ENCODE data around the gene MRPS25.

Gene MRPS25

DNA sequence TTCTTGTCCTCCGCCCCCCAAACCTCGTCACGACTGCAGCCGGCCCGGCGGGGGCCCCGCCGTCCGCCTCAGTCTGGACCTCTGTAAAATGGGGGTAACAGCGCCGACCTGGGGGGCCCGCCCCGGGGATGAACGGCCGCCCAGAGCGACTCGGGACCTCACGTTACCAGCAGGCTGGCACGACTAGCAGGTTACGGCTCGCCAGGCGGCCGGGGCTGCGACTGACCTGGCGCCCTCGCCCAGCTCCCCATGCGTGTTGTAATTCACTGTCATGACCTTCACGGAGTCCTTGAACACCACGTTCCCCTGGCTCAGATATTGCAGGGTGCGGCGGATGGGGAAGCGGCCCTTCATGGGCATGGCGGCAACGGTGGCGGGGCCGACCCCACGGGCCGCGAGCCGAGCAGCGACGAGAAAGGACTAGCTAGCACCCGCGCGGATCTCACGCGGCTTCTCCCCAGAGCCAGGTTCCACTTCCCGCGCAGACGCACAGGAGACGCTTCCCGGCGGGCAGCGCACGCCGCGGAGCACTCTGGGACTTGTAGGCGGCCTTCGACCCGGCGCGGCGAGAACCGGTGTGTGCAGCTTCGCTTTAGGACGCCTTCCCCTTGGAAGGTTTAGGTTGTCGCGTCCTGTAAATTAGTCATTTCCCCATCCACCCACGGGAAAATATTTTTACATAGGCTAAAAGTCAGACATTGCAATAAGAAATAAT is at the start of gene MRPS25:
Gene MRPS25 (minus strand): TSS at position 481 of the 715 bp plus-strand sequence. CDS start 121 bp downstream, at position 360.
- peak; percentile 80 to 87 (median 84) for DNase-seq

DNA sequence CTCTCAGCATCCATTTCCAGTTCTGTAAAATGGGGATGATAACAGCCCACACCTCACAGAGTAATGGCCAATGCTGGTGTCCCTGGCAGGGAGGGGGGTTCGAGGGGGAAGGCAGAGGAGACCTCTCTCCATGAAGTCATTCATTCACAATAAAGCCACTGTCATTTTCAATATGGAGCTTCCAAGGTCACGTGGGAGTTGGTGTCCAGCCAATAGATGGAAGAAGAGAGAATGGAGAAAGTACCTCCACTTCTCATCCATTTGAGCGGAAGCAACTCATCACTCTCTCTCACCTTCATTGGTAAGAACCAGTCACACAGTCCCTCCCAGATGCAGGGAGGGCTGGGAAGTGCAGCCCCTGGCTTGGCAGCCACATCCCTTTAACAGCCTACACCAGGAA is 48.8 kb upstream of the MRPS25 start:
- DNase-seq: no peak

DNA sequence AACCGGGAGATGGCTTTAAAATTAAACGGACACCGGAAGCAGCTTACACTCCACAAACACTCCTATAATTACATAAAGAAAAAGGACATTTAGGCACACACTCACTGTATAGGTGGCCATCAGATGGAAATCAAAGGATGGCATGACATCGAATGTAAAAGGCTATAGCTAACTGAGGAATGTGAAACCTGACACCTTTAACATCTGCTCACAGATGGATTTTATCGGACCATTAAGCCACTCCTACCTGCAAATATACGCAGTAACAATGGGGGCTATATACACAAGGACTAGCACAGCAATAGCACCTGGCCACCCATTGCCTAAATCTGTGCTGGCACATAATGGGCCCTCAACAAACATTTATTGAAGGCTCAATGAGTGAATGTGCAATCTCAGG is 48.4 kb upstream of the MRPS25 start:
- no peak for DNase-seq

DNA sequence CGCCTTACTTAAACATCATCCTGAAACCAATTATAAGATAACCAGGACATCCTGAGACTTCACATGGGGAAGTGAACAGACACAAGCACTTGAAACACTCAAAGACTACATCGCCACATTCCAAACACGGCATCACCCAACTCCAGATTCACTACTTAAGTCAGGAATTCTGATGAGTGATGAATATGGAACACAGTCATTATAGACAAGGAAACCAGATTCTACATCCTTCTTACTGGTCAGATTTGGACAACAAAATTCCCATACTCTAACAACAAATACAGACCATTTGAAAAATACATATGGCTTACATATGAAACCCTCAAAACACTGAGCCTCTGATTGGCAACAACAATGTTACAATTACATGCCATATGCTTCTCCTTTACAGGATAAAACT is 46.9 kb upstream of the MRPS25 start:
- no peak for DNase-seq

DNA sequence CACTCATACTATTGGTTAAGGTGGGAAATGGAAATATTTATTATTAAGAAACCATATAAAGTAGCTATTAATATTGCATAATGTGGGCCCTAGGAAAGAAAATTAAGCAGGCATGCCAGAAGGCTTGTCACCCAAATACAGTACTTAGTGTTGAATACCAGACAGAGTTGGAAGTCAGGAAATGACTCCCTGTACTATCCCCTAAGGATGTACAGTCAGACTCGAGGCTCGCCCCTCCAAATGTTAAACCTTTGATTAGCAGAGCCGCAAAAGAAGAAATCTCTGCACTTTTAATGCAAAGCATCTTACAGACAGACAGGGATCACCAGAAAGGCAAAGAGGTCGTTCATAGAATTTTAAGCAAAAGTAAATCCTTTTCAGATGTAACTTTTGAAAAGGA is 45.1 kb upstream of the MRPS25 start:
- no peak for DNase-seq

DNA sequence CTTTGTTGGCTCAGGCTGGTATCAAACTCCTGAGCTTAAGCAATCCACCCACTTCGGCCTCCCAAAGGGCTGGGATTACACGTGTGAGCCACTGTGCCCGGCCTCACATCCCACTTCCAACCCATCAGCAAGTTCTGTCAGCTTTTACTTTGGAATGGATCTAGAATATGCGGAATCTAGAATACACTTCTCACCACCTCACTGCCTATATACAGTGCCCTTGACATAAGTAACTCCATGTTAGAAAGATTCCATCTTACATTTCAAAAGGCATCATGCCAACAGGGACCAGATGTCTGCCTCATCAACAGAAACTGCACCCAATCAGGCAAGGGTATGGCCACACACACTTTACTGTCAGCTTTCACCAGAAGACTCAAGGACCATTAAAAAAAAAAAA is 43.8 kb upstream of the MRPS25 start:
- DNase-seq: no peak

DNA sequence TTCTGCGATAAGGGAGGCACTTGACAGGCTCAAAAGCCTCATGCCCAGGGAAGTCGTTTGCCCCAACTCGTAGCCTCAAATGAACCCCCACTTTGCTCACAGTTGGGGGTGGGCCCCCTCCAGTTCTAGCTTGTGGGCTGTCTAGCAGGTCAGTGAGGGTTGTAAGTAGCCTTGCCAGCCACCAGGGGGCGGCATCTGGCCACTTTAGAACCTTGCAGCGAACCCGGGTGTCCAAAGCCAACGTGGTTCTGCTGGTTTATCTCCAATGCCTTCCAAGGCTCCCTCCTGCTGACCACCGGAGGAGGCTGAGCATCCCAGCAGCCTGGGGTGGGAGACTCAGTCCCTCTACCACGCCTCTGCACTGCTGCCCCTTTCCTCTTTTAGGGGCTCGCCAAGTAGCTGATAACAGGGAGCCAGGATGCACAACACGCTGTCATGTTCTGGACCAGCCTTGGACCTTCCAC is 43.0 kb upstream of the MRPS25 start:
- DNase-seq: peak; percentile 34 to 76 (median 58)

DNA sequence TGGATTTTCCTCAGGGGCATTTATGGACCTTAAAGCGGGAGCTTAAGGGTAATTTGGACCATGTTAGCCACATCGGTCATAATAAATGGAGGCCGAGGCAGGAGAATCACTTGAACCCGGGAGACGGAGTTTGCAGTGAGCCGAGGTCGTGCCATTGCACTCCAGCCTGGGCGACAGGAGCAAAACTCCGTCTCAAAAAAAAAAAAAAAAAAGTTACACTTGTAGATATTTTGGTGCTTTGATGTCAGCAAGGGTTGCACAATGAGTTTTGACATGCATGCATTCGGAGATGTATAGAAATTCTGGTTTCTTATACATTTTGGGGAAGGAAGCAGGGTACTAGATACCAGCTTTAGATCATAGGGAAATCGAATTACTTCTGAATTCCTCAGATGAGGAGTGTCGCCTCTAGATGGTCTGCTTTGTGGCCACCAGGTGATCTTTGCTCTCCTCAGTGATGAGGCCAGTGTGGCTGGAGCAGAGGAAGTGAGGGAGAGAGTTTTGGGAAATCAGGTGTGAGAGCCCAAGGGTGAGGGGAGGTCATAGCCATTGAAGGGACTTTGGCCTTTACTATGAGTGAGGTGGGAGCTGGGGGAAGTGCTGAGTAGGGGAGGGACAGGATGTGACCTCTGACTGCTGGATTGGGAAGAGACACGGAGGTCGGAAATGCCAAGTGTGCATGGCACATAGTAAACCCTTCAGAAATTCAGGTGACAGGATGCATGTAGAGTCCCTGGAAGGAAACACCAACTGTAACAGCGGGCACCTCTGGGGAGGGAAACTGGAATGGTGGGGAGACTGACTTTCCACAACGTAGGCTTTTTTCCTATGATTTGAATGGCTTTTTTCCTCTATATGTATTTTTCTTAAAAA is 42.2 kb upstream of the MRPS25 start:
- no peak for DNase-seq

DNA sequence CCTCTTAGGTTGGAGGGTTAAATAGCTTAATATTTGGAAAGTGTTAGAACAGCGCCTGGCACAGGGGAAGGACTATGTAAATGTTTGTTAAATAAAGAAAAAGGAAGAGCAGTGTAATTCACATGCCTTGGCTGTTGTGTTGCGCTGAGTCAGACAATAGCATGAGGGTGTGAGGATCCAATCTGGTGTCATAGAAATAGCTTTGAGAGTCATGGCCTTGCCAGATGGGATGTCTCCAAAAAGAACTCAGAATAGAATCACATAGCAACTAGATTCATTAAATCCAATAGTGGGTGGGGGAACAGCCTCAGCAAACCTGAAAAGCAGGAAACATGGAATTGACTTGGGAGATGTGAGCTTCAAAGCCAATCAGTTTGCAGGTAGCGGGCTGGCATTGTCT is 37.7 kb upstream of the MRPS25 start:
- no peak for DNase-seq

DNA sequence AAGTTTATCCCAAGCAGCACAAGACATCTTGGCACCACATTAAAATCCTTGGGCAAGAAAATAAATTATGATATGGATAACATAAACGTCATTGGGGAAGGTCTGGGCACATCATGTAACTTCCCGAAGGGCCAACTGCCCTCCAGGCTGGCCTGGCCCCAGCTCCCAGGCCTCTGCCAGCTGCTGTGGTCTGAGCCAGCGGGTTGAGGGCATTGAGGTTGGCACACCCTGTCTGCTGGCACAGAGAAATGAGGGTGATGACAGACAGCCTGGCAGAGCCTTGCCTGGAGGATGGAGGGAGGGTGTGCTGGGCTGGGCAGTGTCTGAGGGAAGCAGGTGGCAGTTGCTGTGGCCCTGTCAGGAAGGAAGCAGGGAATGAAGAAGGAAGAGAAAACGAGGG is 37.1 kb upstream of the MRPS25 start:
- no peak for DNase-seq

DNA sequence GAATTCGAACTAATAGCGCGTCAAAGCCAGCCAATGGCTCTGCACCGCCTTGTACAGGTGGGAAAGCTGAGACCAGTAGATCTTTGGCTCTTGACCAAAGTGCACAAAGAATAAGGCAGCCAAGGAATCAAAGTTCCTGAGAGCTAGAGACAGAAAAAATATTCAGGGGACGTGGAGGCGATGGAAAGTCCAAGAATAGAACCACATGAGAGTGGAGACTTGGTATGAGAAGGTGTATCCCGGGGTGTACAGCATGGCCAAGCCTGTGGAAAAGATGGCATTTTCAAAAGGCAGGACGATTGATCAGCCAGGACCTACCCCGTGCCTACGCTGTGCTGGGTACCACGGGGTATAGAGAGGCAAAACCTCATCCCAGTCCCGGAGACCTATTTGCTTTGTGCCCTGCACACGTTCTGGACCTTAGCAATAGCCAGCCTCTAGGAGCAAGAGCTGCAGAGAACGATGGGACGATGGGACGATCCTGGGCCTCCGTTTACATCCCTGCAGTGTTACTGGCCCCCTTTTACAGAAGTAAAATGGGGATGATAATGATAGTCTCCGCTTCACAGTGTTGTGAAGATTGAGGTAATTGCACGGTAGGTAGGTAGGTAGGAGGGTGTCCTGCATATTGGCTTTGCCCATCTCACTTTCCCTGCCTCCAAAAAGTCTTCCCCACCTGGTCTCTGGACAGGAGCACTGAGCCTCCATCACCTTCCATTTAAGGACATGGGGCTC is 34.4 kb upstream of the MRPS25 start:
- DNase-seq: no peak

DNA sequence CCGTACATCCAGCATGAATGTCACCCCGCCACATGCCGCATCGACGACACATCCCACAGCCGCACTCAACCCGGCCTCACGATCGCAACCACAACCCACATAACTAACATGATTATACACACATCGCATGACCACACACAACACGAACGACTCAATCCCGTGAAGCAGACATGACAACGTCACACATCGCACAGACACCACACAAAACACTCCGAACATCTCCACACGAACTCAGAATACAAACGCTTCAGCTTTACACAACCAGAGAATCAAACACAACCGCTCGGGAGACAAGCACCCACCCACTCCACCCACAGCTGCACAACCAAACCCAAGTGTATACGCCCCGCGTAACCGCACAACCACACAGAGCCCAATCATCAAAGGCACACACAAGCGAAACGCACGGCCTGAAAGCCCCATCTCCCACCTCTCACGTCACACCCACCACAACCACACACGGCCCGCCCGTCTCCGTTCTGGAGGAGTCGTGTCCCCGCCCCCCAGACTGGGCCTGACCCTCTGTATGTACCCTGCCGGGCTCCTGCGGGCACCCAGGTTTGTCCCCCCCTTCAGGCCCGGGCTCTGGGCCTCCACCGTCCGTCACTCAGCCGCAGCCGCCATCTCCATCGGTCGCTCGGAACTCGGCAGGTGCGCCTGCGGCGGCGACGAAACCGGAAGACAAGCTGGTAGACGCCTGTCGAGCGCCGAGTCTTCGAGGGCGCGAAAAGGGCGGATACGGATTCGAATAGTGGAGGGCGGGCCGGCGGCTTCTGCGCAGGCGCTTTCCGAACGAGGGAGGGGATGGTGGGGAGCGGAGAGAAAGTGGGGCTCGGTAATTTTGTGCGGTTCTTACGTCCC is 33.6 kb upstream of the MRPS25 start, which contains the start of gene RBSN:
Gene RBSN (minus strand): TSS at position 646 of the 861 bp plus-strand sequence. CDS start 3,028 bp downstream, outside the sequence.
- DNase-seq: peak; percentile 95 to 99 (median 96)

DNA sequence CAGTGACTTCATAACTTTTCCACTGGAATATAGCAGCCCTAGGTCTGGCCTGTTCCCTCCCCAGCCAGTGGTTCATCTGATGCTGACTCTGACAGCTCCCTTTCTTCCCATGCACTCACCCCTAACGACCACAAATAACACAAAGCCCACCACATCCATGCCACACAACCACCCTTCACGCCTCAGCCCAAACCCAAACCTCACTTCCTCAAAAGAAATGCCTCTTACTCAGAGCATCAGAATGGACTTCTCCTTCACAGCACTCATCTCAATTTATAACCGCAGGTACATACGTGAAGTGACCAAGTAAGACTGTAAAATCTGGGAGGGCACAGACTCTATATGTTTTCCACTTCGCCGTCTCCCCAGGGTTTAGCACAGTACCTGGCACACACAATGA is 32.8 kb upstream of the MRPS25 start:
- no peak for DNase-seq

DNA sequence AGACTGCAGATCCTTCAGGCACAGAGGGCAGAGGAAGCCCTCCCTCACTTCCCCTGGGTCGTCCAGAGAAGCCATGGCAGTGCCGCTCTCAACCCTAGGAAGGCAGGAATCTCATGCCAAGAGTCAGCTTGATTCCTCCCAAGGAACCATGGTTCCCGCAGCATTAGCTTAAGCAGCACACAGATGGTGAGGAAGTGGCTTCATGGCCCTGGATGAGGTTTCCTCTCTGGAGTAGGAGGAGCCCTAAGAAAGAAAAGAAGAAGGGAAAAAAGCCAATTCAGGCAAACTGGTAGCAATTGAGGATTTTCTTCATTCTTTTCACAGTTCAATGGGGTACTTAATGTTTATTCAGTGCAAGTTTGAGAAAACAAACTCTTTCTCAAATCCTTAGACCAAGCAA is 30.9 kb upstream of the MRPS25 start:
- no peak for DNase-seq

DNA sequence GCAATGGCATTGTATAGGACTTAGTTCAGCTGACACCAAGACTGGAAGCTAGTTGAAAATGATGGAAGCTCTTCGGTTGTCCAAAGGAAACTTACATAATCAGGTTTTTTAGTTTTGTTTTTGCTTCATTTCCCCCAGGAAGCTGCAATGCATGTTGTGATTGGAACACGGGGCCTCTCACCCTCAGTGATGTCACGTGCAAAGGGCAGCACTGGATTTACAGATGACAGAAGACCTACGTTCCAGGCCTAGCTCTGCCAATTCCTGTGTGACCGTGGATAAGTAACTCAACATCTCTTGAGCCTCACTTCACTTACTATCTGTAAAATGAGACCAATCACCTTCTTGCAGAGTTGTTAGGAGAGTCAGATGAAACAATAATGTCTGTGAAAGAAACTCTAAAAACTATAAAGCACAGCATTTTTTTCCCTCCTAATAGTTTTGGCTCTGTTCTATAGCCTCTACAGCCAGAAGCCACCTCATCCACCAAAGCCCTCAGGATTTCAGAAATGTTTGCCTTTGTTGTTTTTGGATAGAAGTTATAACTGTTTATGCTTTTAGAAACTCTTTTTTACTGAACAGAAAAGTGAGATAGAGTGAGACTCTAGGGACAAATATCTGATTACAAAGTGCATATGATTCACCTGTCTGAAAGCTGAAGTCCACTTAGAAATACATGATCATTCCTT is 29.2 kb upstream of the MRPS25 start:
- DNase-seq: no peak

DNA sequence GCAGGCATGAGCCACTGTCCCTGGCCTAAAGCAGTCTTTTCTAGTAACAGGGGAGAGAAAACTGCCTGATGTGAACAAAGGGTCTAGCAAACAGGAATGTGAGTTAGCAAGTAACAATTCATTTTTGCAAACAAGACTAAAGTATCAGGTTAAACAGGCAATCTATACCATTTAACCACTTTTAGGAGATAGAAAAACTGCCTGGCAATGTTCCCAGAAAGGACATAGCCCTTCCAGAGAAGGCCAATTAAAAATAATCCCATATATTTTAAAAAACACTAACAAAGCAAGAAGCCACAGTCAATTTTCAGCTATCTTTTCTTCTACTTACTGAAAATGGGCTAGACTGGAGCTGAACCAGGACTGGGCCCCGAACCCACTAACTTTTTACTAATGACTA is 27.6 kb upstream of the MRPS25 start:
- DNase-seq: no peak

DNA sequence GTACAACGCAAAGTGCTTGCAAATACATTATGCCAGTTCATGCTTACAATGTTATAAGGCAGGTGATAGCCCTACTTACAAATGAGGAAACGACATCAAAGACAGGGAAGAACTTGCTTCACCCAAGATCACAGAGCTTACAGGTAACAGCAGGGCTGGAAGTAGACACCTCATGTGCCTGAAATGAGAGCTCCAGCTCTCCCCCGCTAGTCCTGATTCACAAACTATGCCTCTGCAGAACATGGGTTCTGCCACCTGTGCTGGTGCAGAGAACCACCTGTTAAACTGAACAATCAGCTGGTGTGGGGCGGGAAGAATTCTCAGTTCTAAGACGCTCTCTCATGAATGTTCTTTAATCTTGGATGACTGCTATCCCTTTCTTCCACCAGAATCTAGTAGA is 26.5 kb upstream of the MRPS25 start:
- DNase-seq: no peak

DNA sequence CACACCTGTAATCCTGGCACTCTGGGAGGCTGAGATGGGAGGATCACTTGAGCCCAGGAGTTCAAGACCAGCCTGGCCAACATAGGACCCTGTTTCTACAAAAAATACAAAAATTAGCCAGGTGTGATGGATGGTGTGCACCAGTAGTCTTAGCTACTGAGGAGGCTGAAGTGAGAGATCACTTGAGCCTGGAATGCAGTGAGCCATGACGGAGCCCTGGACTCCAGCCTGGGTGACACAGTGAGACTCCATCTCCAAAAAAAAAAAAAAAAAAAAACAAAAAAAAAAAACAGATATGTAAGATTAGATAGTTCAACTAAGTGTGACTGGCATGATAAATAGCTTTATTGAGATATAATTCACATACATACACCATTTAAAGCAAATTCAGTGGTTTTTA is 24.1 kb upstream of the MRPS25 start:
- DNase-seq: no peak

DNA sequence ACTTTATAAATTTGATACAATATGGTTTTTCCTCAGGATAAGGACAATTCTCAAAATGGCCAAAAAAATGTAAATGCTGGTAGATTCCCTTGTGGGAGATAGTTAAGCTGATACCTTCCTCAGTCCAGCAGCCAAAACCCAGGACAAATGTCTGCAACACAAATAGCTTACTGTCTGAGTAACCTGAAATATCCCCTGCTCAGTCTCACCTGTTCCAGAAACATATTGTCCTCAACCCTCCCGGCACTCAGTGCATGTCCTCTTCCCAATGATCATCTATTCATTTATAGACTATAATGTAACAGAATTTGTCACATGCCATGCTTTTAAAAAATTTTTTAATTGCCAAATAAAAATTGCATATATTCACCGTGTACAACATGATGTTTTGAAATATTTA is 21.6 kb upstream of the MRPS25 start:
- no peak for DNase-seq

DNA sequence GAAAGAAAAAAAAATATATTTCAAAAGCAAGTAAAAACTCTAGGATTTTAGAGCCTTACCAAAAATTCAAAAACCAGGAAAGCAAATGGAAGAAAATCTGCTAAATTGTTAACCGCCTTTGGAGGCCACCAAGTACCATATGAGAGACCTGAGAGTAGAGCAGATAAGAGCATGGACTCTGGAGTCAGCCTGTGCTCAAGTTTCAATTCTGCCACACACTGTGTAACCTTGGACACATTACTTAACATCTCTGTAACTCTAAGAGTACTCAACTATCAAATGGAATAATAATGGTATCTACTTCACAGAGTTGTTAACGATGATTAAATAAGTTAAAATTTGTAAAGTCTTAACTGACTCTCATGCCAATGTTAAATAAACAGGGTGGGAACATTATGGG is 21.1 kb upstream of the MRPS25 start:
- no peak for DNase-seq

DNA sequence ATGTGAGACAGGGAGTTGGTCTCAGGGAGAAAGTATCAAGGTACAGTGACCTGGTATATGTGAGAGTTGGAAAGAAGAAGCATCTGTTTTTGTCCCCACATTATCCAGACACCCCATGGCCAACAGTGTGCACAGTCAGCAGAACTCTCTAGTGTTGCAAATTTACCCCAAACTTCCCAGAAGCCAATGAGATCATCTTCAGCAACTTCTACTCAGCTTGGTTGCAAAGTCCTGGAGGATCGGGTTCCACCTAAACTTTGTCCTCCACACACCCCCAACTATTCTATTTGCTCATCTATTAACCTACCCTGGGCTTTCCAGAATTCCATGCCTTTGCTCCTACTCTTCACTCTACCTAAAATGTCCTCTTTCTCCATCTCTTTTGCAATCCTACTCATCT is 18.1 kb upstream of the MRPS25 start:
- DNase-seq: no peak
